COLO668 (cell line): ENCODE results near the gene LRCH1.
A peak's percentile ranks its signal among the peaks of the same experiment; 100 is the strongest.

ENCODE experiments used
- DNase-seq: peaks from one replicate; lab custom pipeline; 2025; ENCODE audit not compliant: unreplicated experiment; lab: John Stamatoyannopoulos, UW

LRCH1 gene

DNA sequence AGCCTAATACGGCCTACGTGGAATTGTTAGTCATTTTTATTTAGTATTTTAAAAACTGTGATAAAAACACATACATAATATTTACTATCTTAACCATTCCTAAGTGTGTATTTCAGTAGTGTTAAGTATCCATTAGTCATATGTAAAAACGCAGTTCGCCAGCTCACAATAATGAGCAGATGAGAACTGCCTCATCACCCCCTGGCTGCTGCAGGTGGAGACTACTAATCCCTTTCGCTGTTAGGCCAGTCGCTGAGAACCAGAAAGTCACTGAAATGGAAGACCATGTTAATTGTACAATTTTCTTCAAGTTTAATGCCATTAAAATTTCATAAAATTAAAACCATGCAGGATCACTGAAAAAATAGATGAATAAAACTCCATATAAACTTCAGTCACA, 242.4 kb downstream of the LRCH1 start:
- DNase-seq: no peak

DNA sequence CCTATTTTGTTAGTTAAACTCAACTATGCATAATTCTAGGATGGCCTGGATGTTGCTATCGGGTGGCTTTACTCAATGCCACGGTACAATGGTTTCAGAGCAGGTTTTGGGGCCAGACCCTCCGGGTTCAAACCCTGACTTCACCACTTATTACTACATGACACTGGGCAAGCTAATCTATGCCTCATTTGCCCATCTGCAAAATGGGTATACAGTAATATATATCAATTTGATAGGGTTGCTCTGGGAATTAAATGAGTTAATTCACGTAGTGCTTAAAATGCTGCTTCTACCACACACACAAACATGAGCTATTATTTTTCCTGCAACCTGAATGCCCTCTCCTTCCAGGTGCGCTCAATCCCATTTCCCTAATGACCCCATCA, 243.2 kb downstream of the LRCH1 start:
- DNase-seq: no peak

DNA sequence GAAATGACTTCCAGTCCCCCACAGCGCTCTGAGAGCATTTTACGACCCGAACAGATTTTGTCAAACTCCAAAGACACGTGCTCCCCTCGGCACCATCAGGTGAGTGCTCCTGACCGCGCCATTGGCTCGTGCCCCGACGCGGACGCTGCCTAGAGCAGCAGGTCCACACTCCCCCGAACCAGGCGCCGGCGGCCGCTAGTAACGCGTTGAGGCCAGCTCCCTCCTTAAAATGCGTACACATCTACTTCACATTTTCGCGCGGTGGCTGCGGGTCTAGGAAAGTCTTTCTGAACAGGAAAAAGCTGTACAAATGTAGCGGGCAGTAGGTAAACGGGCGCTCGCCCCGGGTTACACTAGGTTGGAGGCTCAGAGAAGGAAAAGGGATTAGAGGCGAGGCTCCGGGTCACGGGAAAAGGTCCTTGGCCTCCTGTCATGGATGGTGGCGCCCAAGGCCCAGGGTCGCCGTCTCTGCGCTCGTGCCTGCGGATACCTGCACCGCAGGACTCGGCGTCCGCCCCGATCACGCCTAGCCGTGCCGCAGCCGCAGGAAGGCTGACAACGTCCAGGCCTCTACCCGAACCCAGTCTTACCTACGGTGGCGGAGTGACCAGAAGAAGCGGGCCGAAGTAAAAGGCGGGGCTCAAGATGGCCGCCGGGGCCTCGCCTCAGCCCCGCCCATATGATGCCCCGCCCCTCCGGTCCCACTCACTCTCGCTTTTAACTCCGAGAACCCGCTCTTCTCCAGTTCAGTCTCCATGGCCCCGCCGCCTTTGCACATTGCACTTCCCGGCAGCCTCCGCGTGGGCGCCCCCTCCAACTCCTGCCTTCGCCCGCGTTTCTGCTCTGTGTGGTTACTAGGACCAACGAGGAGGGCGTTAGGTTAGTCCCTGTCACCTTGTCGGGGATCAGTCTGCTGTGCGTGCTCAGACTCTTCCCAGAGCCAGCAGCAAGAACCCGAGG, 243.8 kb downstream of the LRCH1 start, which contains the start of gene ESD:
Gene ESD (minus strand): TSS at position 647 of the 960 bp plus-strand sequence. CDS start 5,748 bp downstream, outside the sequence.
- peak; percentile 95 for DNase-seq

DNA sequence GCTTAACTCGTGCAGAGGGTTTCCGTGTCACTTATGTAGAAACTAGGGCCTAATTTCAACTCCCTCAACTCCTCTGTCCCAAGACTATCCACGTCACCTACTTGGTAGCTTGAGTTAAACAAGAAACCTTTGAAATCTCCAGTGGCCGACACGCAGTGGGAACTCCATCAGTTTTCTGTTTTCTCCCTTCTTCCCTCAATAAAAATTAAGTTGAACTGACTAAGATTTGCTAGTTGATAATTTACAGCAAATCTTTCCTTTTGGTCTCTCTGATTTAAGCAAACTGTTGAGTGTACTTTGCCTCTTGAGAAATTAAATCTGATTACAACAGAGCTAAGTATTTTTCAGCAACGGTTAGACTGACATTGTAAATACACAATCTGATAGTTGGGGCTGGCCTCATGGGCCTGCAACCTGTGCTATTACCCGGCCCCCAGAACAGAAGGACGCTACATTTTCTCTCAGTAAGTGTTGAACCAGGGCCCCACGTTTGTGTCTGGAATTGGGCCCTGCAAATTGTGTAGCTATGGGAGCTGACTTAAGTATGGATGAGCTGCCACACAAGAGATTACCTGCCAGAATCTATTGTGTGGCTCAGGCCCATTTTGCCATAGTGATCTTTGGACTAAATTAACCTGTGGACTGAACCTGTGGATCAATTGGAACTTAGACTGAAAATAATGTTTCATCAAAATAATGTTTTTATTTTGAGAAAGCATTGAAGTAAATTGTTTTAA, 244.7 kb downstream of the LRCH1 start:
- DNase-seq: no peak

DNA sequence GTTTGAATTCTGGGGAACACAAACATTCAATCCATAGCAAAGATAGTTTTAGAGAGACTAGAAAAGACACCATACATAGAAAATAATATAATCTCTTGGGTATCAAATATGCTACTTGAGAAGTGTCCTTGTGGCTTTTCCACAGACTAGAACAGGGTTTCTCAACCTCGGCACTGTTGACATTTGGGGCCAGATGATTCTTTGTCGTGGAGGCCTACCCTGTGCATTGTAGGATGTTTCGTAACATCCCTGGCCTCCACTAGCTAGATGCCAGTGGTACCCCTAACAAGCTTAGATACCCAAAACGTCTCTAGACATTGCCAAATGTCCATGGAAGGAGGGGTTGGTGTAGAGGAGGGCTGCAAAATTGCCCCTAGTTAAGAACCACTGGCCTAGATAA, 246.2 kb downstream of the LRCH1 start:
- DNase-seq: no peak

DNA sequence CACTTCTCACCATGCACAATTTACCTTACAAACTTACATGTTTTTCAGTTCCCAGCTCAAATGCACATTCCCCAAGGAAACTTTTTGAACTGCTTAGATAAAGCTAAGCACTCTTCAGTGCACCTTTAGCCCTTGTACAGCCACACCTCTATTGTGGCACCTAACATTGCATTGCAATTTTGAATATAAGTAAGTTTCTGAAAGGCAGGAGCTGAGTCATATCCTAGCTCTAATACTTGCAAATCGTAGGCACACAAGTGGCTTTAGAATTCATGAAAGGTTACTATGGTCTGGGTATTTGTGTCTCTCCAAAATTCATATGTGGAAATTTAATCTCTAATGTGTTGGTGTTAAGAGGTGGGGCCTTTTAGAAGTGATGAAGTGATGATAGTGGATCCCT, 248.9 kb downstream of the LRCH1 start:
- no peak for DNase-seq
